Measurements from ENCODE around the gene CXCL14. TPM values are rescaled to one million over a fixed set of nuclear protein-coding genes. Genes with fewer than 3 reads are reported as not detected.

The CXCL14 gene
- total RNA-seq, 2 experiments from 2014 or later: not detected

GRCh38 chr5:135561266-135561665, 17.5 kb downstream of the CXCL14 start:
- H3K27ac Mint-ChIP-seq: no peak overlapping the region

GRCh38 chr5:135560858-135561257, 17.9 kb downstream of the CXCL14 start:
- peaks cover 5% of the 10 kb centered on the region for H3K4me1 Mint-ChIP-seq (ENCODE audit: low read depth)
- CTCF ChIA-PET: interaction anchor here (0.7 to 5.4 kb wide), 16 partner anchors 9 to 614 kb away, joined by 3 to 54 read pairs (median 5); no protein-coding TSS in a partner anchor
- peak; percentile 84 for DNase-seq
- peaks cover 24% of the 10 kb centered on the region for H3K27me3 Mint-ChIP-seq
- no peak overlapping the region for H3K27ac Mint-ChIP-seq
- H3K4me3 Mint-ChIP-seq: no peak overlapping the region
- H3K36me3 Mint-ChIP-seq: no peaks in the 10 kb centered on the region
- intact Hi-C loops (cut with micrococcal nuclease): loop anchor here (1.0 kb wide), 1 partner anchor 269 kb away; no protein-coding TSS in a partner anchor
- POLR2A ChIA-PET: no interaction called here
- no peaks in the 10 kb centered on the region for H3K9me3 Mint-ChIP-seq

More at GRCh38 chr5:135561266-135561665, 17.5 kb downstream of the CXCL14 start:
- H3K9me3 Mint-ChIP-seq: no peaks in the 10 kb centered on the region
- DNase-seq: no peak
- peaks cover 5% of the 10 kb centered on the region for H3K4me1 Mint-ChIP-seq (ENCODE audit: low read depth)
- H3K27me3 Mint-ChIP-seq: peaks cover 21% of the 10 kb centered on the region
- ChIA-PET CTCF (interaction anchor here (0.7 to 5.4 kb wide), 16 partner anchors 9 to 614 kb away, joined by 3 to 54 read pairs (median 5); no protein-coding TSS in a partner anchor), POLR2A (no interaction called here)
- H3K4me3 Mint-ChIP-seq: no peak overlapping the region
- intact Hi-C loops (cut with micrococcal nuclease): loop anchor here (1.0 kb wide), 1 partner anchor 269 kb away; no protein-coding TSS in a partner anchor
- H3K36me3 Mint-ChIP-seq: no peaks in the 10 kb centered on the region

DNA sequence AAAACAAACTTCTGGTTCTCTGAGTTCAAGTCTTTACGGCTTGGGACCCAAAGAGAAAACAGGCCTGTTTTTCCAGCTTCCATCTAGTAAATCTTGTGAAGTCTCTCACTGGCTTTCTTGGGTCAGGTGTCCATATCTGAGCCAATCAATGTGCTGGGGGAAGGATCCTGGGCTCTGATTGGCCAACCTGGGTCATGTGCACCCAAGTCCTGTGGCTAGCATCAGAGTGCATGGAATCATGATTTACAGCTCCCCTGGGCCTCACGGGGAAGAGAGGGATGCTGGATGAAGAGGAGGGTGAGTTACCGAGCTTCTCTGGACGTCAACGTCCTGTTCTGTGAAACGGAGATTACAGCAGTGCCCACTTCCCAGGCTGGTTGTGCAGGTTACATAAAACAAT, 19.4 kb downstream of the CXCL14 start:
- CTCF ChIA-PET: interaction anchor here (0.7 to 5.4 kb wide), 8 partner anchors 9 to 101 kb away, joined by 3 to 54 read pairs (median 4); no protein-coding TSS in a partner anchor
- H3K36me3 Mint-ChIP-seq: no peaks in the 10 kb centered on the region

DNA sequence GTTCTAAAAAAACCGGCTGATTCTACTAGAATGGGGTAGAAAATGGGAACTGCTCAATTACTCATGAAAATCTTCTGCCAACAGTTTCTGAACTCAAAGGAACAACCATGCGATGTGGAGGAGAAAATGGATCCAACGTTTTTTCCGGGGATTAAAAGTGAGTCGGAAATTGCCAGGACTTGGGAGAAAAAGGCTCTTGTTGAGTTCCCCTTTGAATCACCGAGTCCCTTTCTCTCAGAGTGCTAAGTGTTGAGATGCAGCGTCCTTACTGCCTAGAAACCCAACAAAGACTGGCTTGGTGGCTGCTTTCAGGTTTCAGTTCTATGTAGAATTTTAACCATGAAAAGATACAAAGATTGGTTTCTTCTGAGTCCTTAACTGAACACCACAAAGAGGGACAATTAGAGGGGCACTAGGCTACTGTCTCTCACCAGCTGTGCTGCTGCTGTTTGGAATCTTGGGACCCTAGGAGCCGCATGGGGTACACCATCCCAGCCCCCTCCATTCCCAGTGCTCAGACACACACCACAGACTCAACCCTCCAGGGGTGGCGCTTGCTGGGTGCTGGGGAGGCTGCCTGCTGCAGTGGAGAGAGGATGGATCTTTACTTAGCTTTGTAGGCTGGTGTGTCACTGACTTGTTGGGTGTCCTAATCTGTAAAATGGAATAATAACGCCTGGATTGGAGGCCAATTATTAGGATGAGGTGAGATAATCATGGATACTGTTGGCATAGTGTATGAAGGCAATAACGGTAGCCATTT, 21.5 kb downstream of the CXCL14 start:
- Mint-ChIP-seq H3K27ac (no peak overlapping the region), H3K9me3 (no peaks in the 10 kb centered on the region), H3K4me3 (no peak overlapping the region), H3K4me1 (ENCODE audit: low read depth) (peaks cover 5% of the 10 kb centered on the region), H3K36me3 (no peaks in the 10 kb centered on the region), H3K27me3 (peaks cover 28% of the 10 kb centered on the region)
- ChIA-PET CTCF (interaction anchor here (1.8 to 5.4 kb wide), 3 partner anchors 7 to 98 kb away, joined by 5 to 54 read pairs (median 6); no protein-coding TSS in a partner anchor), POLR2A (no interaction called here)
- DNase-seq: no peak
- intact Hi-C loops (cut with micrococcal nuclease): no loop called here

More for the DNA sequence above, 19.4 kb downstream of the CXCL14 start:
- POLR2A ChIA-PET: no interaction called here
- no peaks in the 10 kb centered on the region for H3K9me3 Mint-ChIP-seq
- H3K27me3 Mint-ChIP-seq: peaks cover 24% of the 10 kb centered on the region
- DNase-seq: no peak
- H3K4me3 Mint-ChIP-seq: no peak overlapping the region
- H3K4me1 Mint-ChIP-seq (ENCODE audit: low read depth): peaks cover 5% of the 10 kb centered on the region
- H3K27ac Mint-ChIP-seq: no peak overlapping the region
- intact Hi-C loops (cut with micrococcal nuclease): no loop called here

DNA sequence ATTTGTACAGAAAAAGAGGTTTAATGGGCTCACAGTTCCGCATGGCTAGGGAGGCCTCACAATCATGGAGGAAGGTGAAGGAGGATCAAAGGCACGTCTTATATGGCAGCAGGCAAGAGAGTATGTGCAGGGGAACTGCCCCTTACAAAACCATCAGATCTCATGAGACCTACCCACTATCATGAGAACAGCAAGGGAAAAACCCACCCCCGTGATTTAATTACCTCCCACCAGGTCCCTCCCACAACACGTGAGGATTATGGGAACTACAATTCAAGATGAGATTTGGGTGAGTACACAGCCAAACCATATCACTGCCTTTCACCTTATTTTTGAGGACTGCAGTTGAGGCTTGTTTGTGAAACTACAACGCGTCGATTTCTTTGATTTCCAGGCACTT, 22.2 kb downstream of the CXCL14 start:
- H3K27me3 Mint-ChIP-seq: peaks cover 33% of the 10 kb centered on the region
- ChIA-PET POLR2A (no interaction called here), CTCF (interaction anchor here (9.5 to 10.7 kb wide), 2 partner anchors 9 to 95 kb away, joined by 108 to 434 read pairs; no protein-coding TSS in a partner anchor)
- H3K4me1 Mint-ChIP-seq (ENCODE audit: low read depth): peaks cover 5% of the 10 kb centered on the region
- H3K36me3 Mint-ChIP-seq: no peaks in the 10 kb centered on the region
- no peak overlapping the region for H3K4me3 Mint-ChIP-seq
- H3K9me3 Mint-ChIP-seq: no peaks in the 10 kb centered on the region
- intact Hi-C loops (cut with micrococcal nuclease): no loop called here
- DNase-seq: no peak
- no peak overlapping the region for H3K27ac Mint-ChIP-seq

- no peaks in the 10 kb centered on the region for H3K4me1 Mint-ChIP-seq (ENCODE audit: low read depth)
- no peak for DNase-seq
- no peak overlapping the region for H3K27ac Mint-ChIP-seq
- no peak overlapping the region for H3K4me3 Mint-ChIP-seq
- intact Hi-C loops (cut with micrococcal nuclease): no loop called here
- H3K9me3 Mint-ChIP-seq: no peaks in the 10 kb centered on the region
- ChIA-PET CTCF (interaction anchor here (0.9 to 10.7 kb wide), 4 partner anchors 10 to 275 kb away, joined by 3 to 434 read pairs (median 56); no protein-coding TSS in a partner anchor), POLR2A (no interaction called here)
- no peaks in the 10 kb centered on the region for H3K36me3 Mint-ChIP-seq
- H3K27me3 Mint-ChIP-seq: peaks cover 36% of the 10 kb centered on the region
Measured at GRCh38 chr5:135555530-135555929, 23.3 kb downstream of the CXCL14 start.

DNA sequence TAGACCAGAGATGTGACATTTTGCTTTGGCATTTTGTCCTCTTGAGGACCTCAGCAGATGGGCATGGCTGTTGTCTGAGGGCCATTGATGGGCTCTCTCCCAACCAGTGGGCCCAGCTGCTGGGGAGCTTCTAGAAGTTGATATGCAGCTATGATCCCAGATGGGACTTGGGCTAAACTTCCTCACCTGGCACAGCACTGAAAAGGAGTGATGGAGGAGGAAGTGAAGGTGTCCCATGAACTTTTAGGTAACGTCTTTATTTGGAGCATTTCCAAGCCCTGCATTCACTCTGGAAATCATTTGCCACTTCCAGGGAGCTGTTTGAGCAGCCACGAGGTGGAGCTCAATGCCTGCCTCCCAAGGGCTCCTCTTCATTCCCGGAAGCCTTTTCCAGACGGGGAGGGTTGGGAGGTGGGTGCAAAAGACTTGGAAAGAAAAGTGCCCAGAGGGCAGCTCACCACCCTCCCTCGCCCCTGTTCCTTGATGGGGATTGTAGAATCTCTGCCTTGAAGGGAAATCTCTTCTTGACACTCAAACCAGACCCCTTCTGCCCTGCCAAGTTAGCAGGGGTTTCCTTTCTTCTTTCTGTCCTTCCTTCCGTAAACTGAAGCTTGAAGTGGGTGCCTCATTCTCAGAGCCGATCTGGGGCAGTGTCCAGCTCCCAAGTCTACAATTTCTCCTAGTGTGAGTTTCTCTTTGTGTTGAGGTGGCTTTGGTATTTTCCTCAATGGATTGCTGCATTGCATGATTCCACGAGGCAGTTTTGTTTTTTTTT, 24.9 kb downstream of the CXCL14 start:
- intact Hi-C loops (cut with micrococcal nuclease): no loop called here
- H3K27ac Mint-ChIP-seq: no peak overlapping the region
- POLR2A ChIA-PET: no interaction called here
- no peak overlapping the region for H3K4me3 Mint-ChIP-seq
- H3K9me3 Mint-ChIP-seq: no peaks in the 10 kb centered on the region
- no peak for DNase-seq
- H3K36me3 Mint-ChIP-seq: no peaks in the 10 kb centered on the region
- CTCF ChIA-PET: interaction anchor here (1.4 to 10.7 kb wide), 4 partner anchors 12 to 93 kb away, joined by 3 to 434 read pairs (median 56); no protein-coding TSS in a partner anchor
- peaks cover 39% of the 10 kb centered on the region for H3K27me3 Mint-ChIP-seq
- H3K4me1 Mint-ChIP-seq (ENCODE audit: low read depth): no peaks in the 10 kb centered on the region

- CTCF ChIA-PET: interaction anchor here (0.8 to 10.7 kb wide), 19 partner anchors 8 to 278 kb away, joined by 3 to 434 read pairs (median 4); no protein-coding TSS in a partner anchor
- H3K4me3 Mint-ChIP-seq: no peak overlapping the region
- POLR2A ChIA-PET: interaction anchor here (1.7 kb wide), 1 partner anchor 91 kb away, joined by 6 read pairs; no protein-coding TSS in a partner anchor
- no peaks in the 10 kb centered on the region for H3K4me1 Mint-ChIP-seq (ENCODE audit: low read depth)
- peak; percentile 73 for DNase-seq
- H3K36me3 Mint-ChIP-seq: no peaks in the 10 kb centered on the region
- peaks cover 54% of the 10 kb centered on the region for H3K27me3 Mint-ChIP-seq
- H3K27ac Mint-ChIP-seq: no peak overlapping the region
- H3K9me3 Mint-ChIP-seq: no peaks in the 10 kb centered on the region
- intact Hi-C loops (cut with micrococcal nuclease): loop anchor here (1.0 kb wide), 2 partner anchors 86 to 90 kb away; no protein-coding TSS in a partner anchor
Measured at GRCh38 chr5:135551593-135552447, 27.0 kb downstream of the CXCL14 start.

GRCh38 chr5:135549413-135549812, 29.4 kb downstream of the CXCL14 start:
- Mint-ChIP-seq H3K9me3 (no peaks in the 10 kb centered on the region), H3K4me3 (no peak overlapping the region), H3K36me3 (no peaks in the 10 kb centered on the region), H3K27ac (no peak overlapping the region), H3K4me1 (ENCODE audit: low read depth) (no peaks in the 10 kb centered on the region), H3K27me3 (peaks cover 65% of the 10 kb centered on the region)
- ChIA-PET CTCF (interaction anchor here (1.5 to 10.7 kb wide), 6 partner anchors 9 to 88 kb away, joined by 7 to 434 read pairs (median 37); no protein-coding TSS in a partner anchor), POLR2A (no interaction called here)
- DNase-seq: no peak
- intact Hi-C loops (cut with micrococcal nuclease): loop anchor here (5.0 to 10.0 kb wide), 2 partner anchors 62 to 515 kb away; partner anchors contain the start of gene PITX1

GRCh38 chr5:135547590-135548254, 31.1 kb downstream of the CXCL14 start:
- no peak overlapping the region for H3K4me3 Mint-ChIP-seq
- peaks cover 70% of the 10 kb centered on the region for H3K27me3 Mint-ChIP-seq
- ChIA-PET CTCF (interaction anchor here (9.5 to 10.7 kb wide), 2 partner anchors 18 to 86 kb away, joined by 108 to 434 read pairs; no protein-coding TSS in a partner anchor), POLR2A (no interaction called here)
- no peaks in the 10 kb centered on the region for H3K36me3 Mint-ChIP-seq
- DNase-seq: no peak
- no peak overlapping the region for H3K27ac Mint-ChIP-seq
- no peaks in the 10 kb centered on the region for H3K9me3 Mint-ChIP-seq
- peaks cover 10% of the 10 kb centered on the region for H3K4me1 Mint-ChIP-seq (ENCODE audit: low read depth)
- intact Hi-C loops (cut with micrococcal nuclease): loop anchor here (5.0 to 10.0 kb wide), 2 partner anchors 60 to 513 kb away; partner anchors contain the start of gene PITX1

Data from activated CD4-positive, alpha-beta memory T cell treated with anti-CD3 and anti-CD28 coated beads for 36 hours (primary cell).